Esophagus squamous epithelium (tissue), 5 donors: ENCODE results near the gene MORC1. TPM values are rescaled to one million over a fixed set of nuclear protein-coding genes. Genes with fewer than 3 reads are reported as not detected.
A peak's percentile ranks its signal among the peaks of the same experiment; 100 is the strongest.

Experiments
- DNase-seq: peaks from one replicate; lab custom pipeline; 2025; lab: John Stamatoyannopoulos, UW
- H3K27ac ChIP-seq, 4 donors: fragments of 200-600 bp; sonication (generic); one replicate each; pipeline ENCODE4 v1.5.1; 2016 to 2019; ENCODE audit warnings: mild to moderate bottlenecking in 1 of 4
- H3K27me3 ChIP-seq, 4 donors: fragments of 200-600 bp; sonication (generic); 1 replicate in 3 of 4; 2 replicates in 1 of 4; pipeline versions ENCODE4 v1.5.1 to v1.6.0; 2017 to 2021; ENCODE audit warnings: antibody characterized with exemption in 1 of 4
- H3K36me3 ChIP-seq, 3 donors: fragments of 200-600 bp; sonication (generic); one replicate each; pipeline ENCODE4 v1.5.1; 2016 to 2019
- H3K4me1 ChIP-seq, 3 donors: fragments of 200-600 bp; sonication (generic); one replicate each; pipeline ENCODE4 v1.5.1; 2017 to 2019
- H3K4me3 ChIP-seq, 4 donors: fragments of 200-600 bp; sonication (generic); 1 replicate in 3 of 4; 2 replicates in 1 of 4; pipeline ENCODE4 v1.5.1; 2016 to 2019; ENCODE audit warnings: mild to moderate bottlenecking in 2 of 4, moderate library complexity in 1 of 4
- H3K9me3 ChIP-seq, 3 donors: fragments of 200-600 bp; sonication (generic); one replicate each; pipeline ENCODE4 v1.5.1; 2016 to 2019
- POLR2A ChIP-seq, 4 donors: fragments of 450-650 bp; IDR thresholded peaks; one replicate each; pipeline ENCODE4 v1.6.1; 2017; ENCODE audit warnings: antibody characterized with exemption in 4 of 4, mild to moderate bottlenecking in 4 of 4, moderate library complexity in 3 of 4
- WGBS, 2 donors: methylation state at CpG; one replicate each; pipeline ENCODE4 v1.1.5; 2018; 5-methylcytosine and 5-hydroxymethylcytosine counted together
- intact Hi-C: fragments of 100-400 bp; cut with DNase I; formaldehyde crosslinking; loops from one replicate; pipeline ENCODE4 v1.15.0; 2022
- total RNA-seq, 4 donors: library from RNA; depleted of rRNA; stranded (reverse); fragments of >200 nt; gene quantifications; one replicate each; pipeline ENCODE4 v1.1.0, GENCODE V29; 2016
- TF ChIP-seq, protein P1 (sequence below), 6 experiments: fragments of 450-650 bp in 4 of 6; fragments of 200-600 bp in 2 of 6; sonication (generic) in 2 of 6; IDR thresholded peaks; one replicate each; pipeline ENCODE4 v1.5.1; 2016 to 2019; ENCODE audit warnings: antibody characterized with exemption in 6 of 6, mild to moderate bottlenecking in 4 of 6, moderate library complexity in 4 of 6
- donor health status: DM: yes; HTN: yes; CAD: no.

Gene MORC1
- total RNA-seq, 4 donors from 2014 or later, result not detected

DNA sequence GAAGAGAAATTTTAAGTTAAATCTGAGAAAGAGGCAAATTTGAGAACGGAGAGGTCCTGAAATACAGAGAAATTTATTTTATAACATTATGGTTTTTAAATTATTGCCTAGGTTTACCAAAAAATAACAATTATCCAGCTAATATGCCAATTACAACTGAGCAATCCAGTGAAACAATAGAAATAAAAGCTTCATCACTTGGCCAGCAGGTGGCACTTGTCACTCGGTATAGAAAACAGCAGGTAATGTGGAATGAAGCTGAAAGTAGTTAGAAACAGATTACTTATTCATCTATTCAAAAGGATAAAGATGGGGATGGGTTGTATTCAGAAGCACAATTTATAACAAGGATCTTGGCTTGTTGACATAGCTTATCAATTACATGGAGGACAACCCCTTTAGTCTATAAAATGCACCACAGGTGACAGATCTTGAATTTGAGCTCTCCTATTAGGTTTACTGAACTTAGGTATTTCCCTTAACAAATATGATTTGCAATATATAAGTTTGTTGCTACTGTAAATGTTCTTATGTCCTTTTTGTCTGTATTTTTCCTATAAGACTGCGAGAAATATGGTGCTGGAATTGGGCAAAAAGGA lies 94.2 kb downstream of the MORC1 start:
- Histone ChIP-seq H3K27me3 (no peaks in the 10 kb centered on the region), H3K4me3 (no peak overlapping the region), H3K4me1 (no peaks in the 10 kb centered on the region), H3K27ac (no peak overlapping the region), H3K36me3 (no peaks in the 10 kb centered on the region), H3K9me3 (no peaks in the 10 kb centered on the region)
- TF ChIP-seq POLR2A (IDR thresholded peaks at IDR 0.05), result no peak
- TF ChIP-seq, protein P1, sequence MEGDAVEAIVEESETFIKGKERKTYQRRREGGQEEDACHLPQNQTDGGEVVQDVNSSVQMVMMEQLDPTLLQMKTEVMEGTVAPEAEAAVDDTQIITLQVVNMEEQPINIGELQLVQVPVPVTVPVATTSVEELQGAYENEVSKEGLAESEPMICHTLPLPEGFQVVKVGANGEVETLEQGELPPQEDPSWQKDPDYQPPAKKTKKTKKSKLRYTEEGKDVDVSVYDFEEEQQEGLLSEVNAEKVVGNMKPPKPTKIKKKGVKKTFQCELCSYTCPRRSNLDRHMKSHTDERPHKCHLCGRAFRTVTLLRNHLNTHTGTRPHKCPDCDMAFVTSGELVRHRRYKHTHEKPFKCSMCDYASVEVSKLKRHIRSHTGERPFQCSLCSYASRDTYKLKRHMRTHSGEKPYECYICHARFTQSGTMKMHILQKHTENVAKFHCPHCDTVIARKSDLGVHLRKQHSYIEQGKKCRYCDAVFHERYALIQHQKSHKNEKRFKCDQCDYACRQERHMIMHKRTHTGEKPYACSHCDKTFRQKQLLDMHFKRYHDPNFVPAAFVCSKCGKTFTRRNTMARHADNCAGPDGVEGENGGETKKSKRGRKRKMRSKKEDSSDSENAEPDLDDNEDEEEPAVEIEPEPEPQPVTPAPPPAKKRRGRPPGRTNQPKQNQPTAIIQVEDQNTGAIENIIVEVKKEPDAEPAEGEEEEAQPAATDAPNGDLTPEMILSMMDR (IDR thresholded peaks at IDR 0.05), result peak in 5 of 6 experiments; percentile 38 to 66 (median 50)
- intact Hi-C loops, result no loop called here
- no peak for DNase-seq
- 30 to 31% methylated on average over 3 of the region's 3 CpGs for WGBS, 2 donors

DNA sequence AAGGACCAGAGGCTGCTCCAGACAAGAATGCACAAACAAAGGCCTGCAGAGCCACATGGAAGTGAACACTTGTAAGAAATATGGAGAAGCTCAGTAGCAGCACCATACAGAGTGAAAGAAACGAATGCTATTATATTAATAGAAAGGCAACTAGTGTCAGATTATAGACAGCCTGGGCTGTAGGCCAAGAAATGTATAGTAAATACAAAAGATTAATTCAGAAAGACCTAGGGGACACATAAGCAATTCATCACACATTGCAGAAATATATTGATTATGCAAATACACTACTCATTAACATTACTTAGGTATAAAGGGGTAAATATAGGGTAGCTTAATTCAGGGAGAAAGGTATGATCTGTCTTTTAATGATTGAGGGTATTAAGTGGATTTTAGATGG lies 94.8 kb downstream of the MORC1 start:
- no peaks in the 10 kb centered on the region for H3K9me3 ChIP-seq
- H3K4me3 ChIP-seq, result no peak overlapping the region
- DNase-seq, result no peak
- no peaks in the 10 kb centered on the region for H3K27me3 ChIP-seq
- no peaks in the 10 kb centered on the region for H3K4me1 ChIP-seq
- TF ChIP-seq, protein P1 (IDR thresholded peaks at IDR 0.05), result no peak
- TF ChIP-seq POLR2A (IDR thresholded peaks at IDR 0.05), result no peak
- no peaks in the 10 kb centered on the region for H3K36me3 ChIP-seq
- intact Hi-C loops, result no loop called here
- H3K27ac ChIP-seq, result no peak overlapping the region
- WGBS, 2 donors, result 54 to 62% methylated on average over 1 of the region's 1 CpG

DNA sequence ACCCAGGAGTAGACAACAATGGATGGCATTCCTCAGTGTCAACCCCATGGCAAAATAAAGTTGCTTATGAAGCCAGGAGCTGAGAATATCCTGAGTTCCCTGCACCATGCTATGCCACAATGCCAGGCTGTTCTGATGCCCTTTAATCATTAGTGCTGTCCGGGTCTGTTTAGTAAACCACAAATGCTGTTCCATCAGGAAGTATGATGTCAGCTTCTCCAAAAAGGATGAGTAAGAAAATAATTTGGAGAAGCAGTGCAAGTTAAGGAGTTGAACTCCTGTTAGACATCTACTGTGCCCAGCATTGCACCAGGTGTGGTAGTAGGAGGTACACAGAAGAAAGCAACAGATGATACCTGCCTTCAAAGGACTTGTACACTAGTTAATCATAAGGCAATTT lies 96.4 kb downstream of the MORC1 start:
- Histone ChIP-seq H3K27ac (no peak overlapping the region), H3K4me1 (no peaks in the 10 kb centered on the region), H3K4me3 (no peak overlapping the region), H3K36me3 (no peaks in the 10 kb centered on the region), H3K27me3 (no peaks in the 10 kb centered on the region), H3K9me3 (no peaks in the 10 kb centered on the region)
- TF ChIP-seq, protein P1 (IDR thresholded peaks at IDR 0.05), result no peak
- no peak for TF ChIP-seq POLR2A (IDR thresholded peaks at IDR 0.05)
- 8 to 75% methylated on average over 1 of the region's 1 CpG for WGBS, 2 donors
- no peak for DNase-seq
- intact Hi-C loops, result no loop called here

DNA sequence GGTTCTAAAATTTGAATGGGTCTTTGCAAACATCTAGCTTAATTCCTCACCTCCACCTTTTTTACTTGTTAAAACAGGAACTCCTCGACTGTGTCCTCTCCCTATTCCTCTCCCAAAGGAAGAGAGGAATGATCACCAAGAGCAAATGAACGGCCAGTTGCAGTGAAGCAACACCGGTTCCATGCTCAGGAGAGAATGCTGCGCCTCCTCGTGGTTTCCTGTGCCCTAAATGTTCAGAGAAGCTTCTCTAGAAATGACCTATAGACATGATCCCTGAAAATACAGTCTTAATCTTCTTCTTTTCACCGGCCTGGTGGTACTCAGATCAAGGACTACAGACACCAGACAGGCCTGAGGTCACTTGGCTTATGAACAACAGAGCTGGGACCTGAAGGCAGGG lies 99.1 kb downstream of the MORC1 start:
- intact Hi-C loops, result no loop called here
- H3K9me3 ChIP-seq, result no peaks in the 10 kb centered on the region
- H3K36me3 ChIP-seq, result no peaks in the 10 kb centered on the region
- whole genome bisulfite sequencing, 2 donors, result 54 to 59% methylated on average over 6 of the region's 6 CpGs
- no peak overlapping the region for H3K4me3 ChIP-seq
- no peak for DNase-seq
- H3K27me3 ChIP-seq, result no peaks in the 10 kb centered on the region
- TF ChIP-seq, protein P1 (IDR thresholded peaks at IDR 0.05), result no peak
- TF ChIP-seq POLR2A (IDR thresholded peaks at IDR 0.05), result no peak
- no peak overlapping the region for H3K27ac ChIP-seq
- no peaks in the 10 kb centered on the region for H3K4me1 ChIP-seq

DNA sequence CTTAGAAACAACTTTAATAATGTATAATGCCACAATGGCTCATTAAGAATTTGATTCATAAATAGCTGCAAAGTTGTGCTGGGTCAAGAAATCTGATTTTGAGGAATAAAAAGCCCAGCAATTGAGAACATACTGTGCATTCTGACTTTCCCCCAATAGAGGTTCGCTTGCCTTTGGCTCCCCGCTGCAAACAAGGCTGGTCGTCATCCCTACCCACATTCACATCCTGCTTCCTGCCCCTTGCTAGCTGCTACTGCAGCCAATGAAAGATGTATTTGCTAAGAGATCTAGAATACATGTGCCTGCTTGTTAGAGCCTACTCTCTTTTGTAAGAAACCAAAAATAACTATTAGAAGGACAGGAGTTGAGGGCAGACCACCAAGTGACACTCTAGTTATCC lies 112.5 kb downstream of the MORC1 start:
- H3K27ac ChIP-seq, result no peak overlapping the region
- 40 to 52% methylated on average over 3 of the region's 3 CpGs for WGBS, 2 donors
- H3K4me1 ChIP-seq, result no peaks in the 10 kb centered on the region
- no peaks in the 10 kb centered on the region for H3K36me3 ChIP-seq
- no peak for DNase-seq
- no peak overlapping the region for H3K4me3 ChIP-seq
- intact Hi-C loops, result no loop called here
- TF ChIP-seq POLR2A (IDR thresholded peaks at IDR 0.05), result no peak
- TF ChIP-seq, protein P1 (IDR thresholded peaks at IDR 0.05), result no peak
- H3K9me3 ChIP-seq, result no peaks in the 10 kb centered on the region
- no peaks in the 10 kb centered on the region for H3K27me3 ChIP-seq
